ENCODE data around the gene TPM4. TPM values are rescaled to one million over a fixed set of nuclear protein-coding genes. Genes with fewer than 3 reads are reported as not detected.
A peak's percentile ranks its signal among the peaks of the same experiment; 100 is the strongest.

Gene TPM4
- total RNA-seq, 1 donor from 2014 or later: 535 TPM

GRCh38 chr19:16061943-16062342, 14.4 kb upstream of the TPM4 start:
- Mint-ChIP-seq H3K4me3 (no peak overlapping the region), H3K27ac (no peak overlapping the region)
- no peak for TF ChIP-seq CTCF (IDR thresholded peaks at IDR 0.05)
- no peak for TF ChIP-seq EZH2 (IDR thresholded peaks at IDR 0.05)
- TF ChIP-seq EZH2phosphoT487 (IDR thresholded peaks at IDR 0.05): no peak

GRCh38 chr19:16062789-16063188, 13.5 kb upstream of the TPM4 start:
- TF ChIP-seq EZH2 (IDR thresholded peaks at IDR 0.05): no peak
- peak; percentile 75 for TF ChIP-seq CTCF (IDR thresholded peaks at IDR 0.05)
- H3K79me2 ChIP-seq (ENCODE audit: low read depth): no peaks in the 10 kb centered on the region
- H3K27ac ChIP-seq: no peak overlapping the region
- DNase-seq (ENCODE audit: low spot score): peak; percentile 57
- H3K4me2 ChIP-seq: no peak overlapping the region
- H3K9ac ChIP-seq: no peak overlapping the region
- no peaks in the 10 kb centered on the region for H3K27me3 ChIP-seq
- H4K20me1 ChIP-seq (ENCODE audit: low read depth): no peaks in the 10 kb centered on the region
- no peaks in the 10 kb centered on the region for H3K9me3 ChIP-seq (ENCODE audit: low read depth)
- no peak overlapping the region for H3K27ac Mint-ChIP-seq
- no peak overlapping the region for H2AFZ ChIP-seq (replicated peaks)
- H3K4me3 Mint-ChIP-seq: no peak overlapping the region
- peaks cover 3% of the 10 kb centered on the region for H3K36me3 Mint-ChIP-seq
- H3K9me3 Mint-ChIP-seq: peaks cover 11% of the 10 kb centered on the region
- H3K4me1 ChIP-seq: no peaks in the 10 kb centered on the region
- peaks cover 18% of the 10 kb centered on the region for H3K4me1 Mint-ChIP-seq
- no peaks in the 10 kb centered on the region for H3F3A ChIP-seq (ENCODE audit: low read depth)
- no peak overlapping the region for H3K4me3 ChIP-seq
- no peaks in the 10 kb centered on the region for H3K36me3 ChIP-seq
- H3K27me3 Mint-ChIP-seq (ENCODE audit: insufficient read depth, low read depth): peaks cover 10% of the 10 kb centered on the region

More at GRCh38 chr19:16061943-16062342, 14.4 kb upstream of the TPM4 start:
- Mint-ChIP-seq H3K4me1 (peaks cover 18% of the 10 kb centered on the region), H3K27me3 (ENCODE audit: insufficient read depth, low read depth) (peaks cover 10% of the 10 kb centered on the region), H3K9me3 (peaks cover 12% of the 10 kb centered on the region), H3K36me3 (peaks cover 3% of the 10 kb centered on the region)
- DNase-seq (ENCODE audit: low spot score): no peak
- Histone ChIP-seq H3K27ac (no peak overlapping the region), H3K4me2 (no peak overlapping the region), H3F3A (ENCODE audit: low read depth) (no peaks in the 10 kb centered on the region), H4K20me1 (ENCODE audit: low read depth) (no peaks in the 10 kb centered on the region), H3K9ac (no peak overlapping the region), H2AFZ (replicated peaks) (no peak overlapping the region), H3K79me2 (ENCODE audit: low read depth) (no peaks in the 10 kb centered on the region), H3K27me3 (no peaks in the 10 kb centered on the region), H3K4me1 (no peaks in the 10 kb centered on the region), H3K4me3 (no peak overlapping the region), H3K9me3 (ENCODE audit: low read depth) (no peaks in the 10 kb centered on the region), H3K36me3 (no peaks in the 10 kb centered on the region)

- Histone ChIP-seq H2AFZ (replicated peaks) (no peak overlapping the region), H3F3A (ENCODE audit: low read depth) (no peaks in the 10 kb centered on the region), H3K36me3 (no peaks in the 10 kb centered on the region), H3K27ac (no peak overlapping the region), H3K9ac (no peak overlapping the region), H3K4me1 (no peaks in the 10 kb centered on the region), H4K20me1 (ENCODE audit: low read depth) (no peaks in the 10 kb centered on the region), H3K27me3 (no peaks in the 10 kb centered on the region), H3K4me3 (no peak overlapping the region), H3K79me2 (ENCODE audit: low read depth) (no peaks in the 10 kb centered on the region), H3K4me2 (no peak overlapping the region), H3K9me3 (ENCODE audit: low read depth) (no peaks in the 10 kb centered on the region)
- Mint-ChIP-seq H3K27ac (no peak overlapping the region), H3K4me1 (peaks cover 18% of the 10 kb centered on the region), H3K9me3 (peaks cover 11% of the 10 kb centered on the region), H3K36me3 (peaks cover 3% of the 10 kb centered on the region), H3K4me3 (no peak overlapping the region), H3K27me3 (ENCODE audit: insufficient read depth, low read depth) (peaks cover 8% of the 10 kb centered on the region)
- TF ChIP-seq EZH2 (IDR thresholded peaks at IDR 0.05) (no peak), CTCF (IDR thresholded peaks at IDR 0.05) (no peak)
- no peak for DNase-seq (ENCODE audit: low spot score)
These were observed 11.9 kb upstream of the TPM4 start for GRCh38 chr19:16064209-16064889.
